ENCODE results near the gene TBCD.

The TBCD gene

GRCh38 chr17:82720204-82720603, 31.7 kb upstream of the TBCD start:
- TF ChIP-seq CTCF (IDR thresholded peaks at IDR 0.05; ENCODE audit: poor library complexity, severe bottlenecking), result no peak
- no peak overlapping the region for H3K4me3 ChIP-seq (ENCODE audit: severe bottlenecking)
- peaks cover 5% of the 10 kb centered on the region for H3K4me1 ChIP-seq (ENCODE audit: insufficient read depth, poor library complexity, severe bottlenecking)
- no peak for DNase-seq (ENCODE audit: low spot score)
- H3K9me3 ChIP-seq (ENCODE audit: severe bottlenecking), result no peaks in the 10 kb centered on the region
- H3K36me3 ChIP-seq (ENCODE audit: low read depth), result peaks cover 51% of the 10 kb centered on the region
- no peak overlapping the region for H3K27ac ChIP-seq (ENCODE audit: poor library complexity, severe bottlenecking)
- no peak for ATAC-seq (ENCODE audit: low read depth)
- H3K27me3 ChIP-seq (ENCODE audit: insufficient read depth, poor library complexity, severe bottlenecking), result no peaks in the 10 kb centered on the region

- ATAC-seq (ENCODE audit: low read depth) (no peak), DNase-seq (ENCODE audit: low spot score) (no peak)
- TF ChIP-seq CTCF (IDR thresholded peaks at IDR 0.05; ENCODE audit: poor library complexity, severe bottlenecking), result no peak
- Histone ChIP-seq H3K4me3 (ENCODE audit: severe bottlenecking) (no peak overlapping the region), H3K36me3 (ENCODE audit: low read depth) (peaks cover 54% of the 10 kb centered on the region), H3K9me3 (ENCODE audit: severe bottlenecking) (no peaks in the 10 kb centered on the region), H3K27me3 (ENCODE audit: insufficient read depth, poor library complexity, severe bottlenecking) (no peaks in the 10 kb centered on the region), H3K4me1 (ENCODE audit: insufficient read depth, poor library complexity, severe bottlenecking) (no peaks in the 10 kb centered on the region), H3K27ac (ENCODE audit: poor library complexity, severe bottlenecking) (no peak overlapping the region)
Measured at GRCh38 chr17:82722341-82723013, 29.4 kb upstream of the TBCD start.

DNA sequence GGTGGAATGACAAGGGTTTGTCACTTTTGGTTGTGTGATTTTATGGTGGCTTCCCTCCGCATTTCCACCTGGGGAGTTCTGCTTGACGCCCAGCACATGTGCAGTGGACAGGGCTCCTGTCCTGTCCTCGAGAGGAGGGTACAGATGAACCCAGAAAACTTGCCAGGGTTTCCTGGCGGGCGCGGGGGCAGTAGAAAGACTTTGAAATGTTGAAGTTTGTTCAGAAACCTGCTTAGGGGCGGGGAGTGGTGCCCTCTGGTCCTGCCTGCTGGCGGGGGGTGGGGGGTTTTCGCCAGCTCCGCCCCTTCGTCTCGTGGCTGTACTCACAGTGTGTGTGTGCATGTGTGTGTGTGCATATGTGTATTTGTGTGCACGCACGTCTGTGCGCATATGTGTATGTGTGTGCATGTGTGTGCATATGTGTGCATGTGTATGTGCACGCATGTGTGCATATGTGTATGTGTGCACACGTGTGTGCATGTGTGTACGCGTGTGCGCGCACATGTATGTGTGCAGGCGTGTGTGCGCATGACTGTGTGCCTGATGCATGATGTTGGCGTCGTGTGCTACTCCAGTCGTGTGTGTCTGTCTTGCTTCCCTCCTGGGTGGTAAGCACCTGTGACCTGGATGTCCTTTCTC, 28.6 kb upstream of the TBCD start:
- no peak for TF ChIP-seq CTCF (IDR thresholded peaks at IDR 0.05; ENCODE audit: poor library complexity, severe bottlenecking)
- Histone ChIP-seq H3K9me3 (ENCODE audit: severe bottlenecking) (no peaks in the 10 kb centered on the region), H3K27ac (ENCODE audit: poor library complexity, severe bottlenecking) (no peak overlapping the region), H3K4me3 (ENCODE audit: severe bottlenecking) (no peak overlapping the region), H3K4me1 (ENCODE audit: insufficient read depth, poor library complexity, severe bottlenecking) (no peaks in the 10 kb centered on the region), H3K27me3 (ENCODE audit: insufficient read depth, poor library complexity, severe bottlenecking) (no peaks in the 10 kb centered on the region), H3K36me3 (ENCODE audit: low read depth) (peaks cover 59% of the 10 kb centered on the region)
- ATAC-seq (ENCODE audit: low read depth) (no peak), DNase-seq (ENCODE audit: low spot score) (no peak)

GRCh38 chr17:82726427-82726826, 25.4 kb upstream of the TBCD start:
- ATAC-seq (ENCODE audit: low read depth), result no peak
- peaks cover 32% of the 10 kb centered on the region for H3K36me3 ChIP-seq (ENCODE audit: low read depth)

More at GRCh38 chr17:82726427-82726826, 25.4 kb upstream of the TBCD start:
- no peak overlapping the region for H3K4me3 ChIP-seq (ENCODE audit: severe bottlenecking)
- no peaks in the 10 kb centered on the region for H3K9me3 ChIP-seq (ENCODE audit: severe bottlenecking)
- no peak overlapping the region for H3K27ac ChIP-seq (ENCODE audit: poor library complexity, severe bottlenecking)
- no peak for DNase-seq (ENCODE audit: low spot score)
- TF ChIP-seq CTCF (IDR thresholded peaks at IDR 0.05; ENCODE audit: poor library complexity, severe bottlenecking), result no peak
- H3K27me3 ChIP-seq (ENCODE audit: insufficient read depth, poor library complexity, severe bottlenecking), result no peaks in the 10 kb centered on the region
- no peaks in the 10 kb centered on the region for H3K4me1 ChIP-seq (ENCODE audit: insufficient read depth, poor library complexity, severe bottlenecking)

All from RWPE2 (cell line).